ENCODE measurements around the gene SCN5A. TPM values are rescaled to one million over a fixed set of nuclear protein-coding genes. Genes with fewer than 3 reads are reported as not detected.

The SCN5A gene
- polyA plus RNA-seq, 1 donor (not counting 4 experiments of a cell fraction or from before 2014, with no cell fraction given), result 0.26 TPM

- Histone ChIP-seq H3K4me1 (ENCODE audit: control insufficient read depth, extremely low read depth, insufficient read depth, low read length) (peaks cover 13% of the 10 kb centered on the region), H3K27ac (ENCODE audit: control insufficient read depth, insufficient read depth, low read length) (no peak overlapping the region), H3K27me3 (ENCODE audit: control insufficient read depth, extremely low read depth, insufficient read depth, low read length) (peaks cover 10% of the 10 kb centered on the region), H3K9me3 (ENCODE audit: control insufficient read depth, low read depth, low read length) (no peaks in the 10 kb centered on the region), H3K9me1 (ENCODE audit: control insufficient read depth, extremely low read depth, insufficient read depth, low read length) (no peaks in the 10 kb centered on the region), H3K4me3 (ENCODE audit: control insufficient read depth in 2 of 3, extremely low read depth in 1 of 3, insufficient read depth in 2 of 3, low read depth in 1 of 3, low read length in 3 of 3) (no peak overlapping the region), H2AFZ (ENCODE audit: control insufficient read depth, low read length) (peak overlapping the region; percentile 47), H3K79me2 (ENCODE audit: control insufficient read depth, insufficient read depth, low read length) (no peaks in the 10 kb centered on the region), H4K20me1 (ENCODE audit: control insufficient read depth, extremely low read depth, insufficient read depth, low read length) (no peaks in the 10 kb centered on the region), H3K4me2 (ENCODE audit: control insufficient read depth, extremely low read depth, insufficient read depth, low read depth, low read length) (peak overlapping the region; percentile 20), H3K9ac (ENCODE audit: control insufficient read depth, extremely low read depth, insufficient read depth, low read length) (no peak overlapping the region), H3K36me3 (ENCODE audit: control insufficient read depth in 2 of 2, extremely low read depth in 1 of 2, insufficient read depth in 2 of 2, low read length in 2 of 2) (no peaks in the 10 kb centered on the region)
- TF ChIP-seq, protein P1, sequence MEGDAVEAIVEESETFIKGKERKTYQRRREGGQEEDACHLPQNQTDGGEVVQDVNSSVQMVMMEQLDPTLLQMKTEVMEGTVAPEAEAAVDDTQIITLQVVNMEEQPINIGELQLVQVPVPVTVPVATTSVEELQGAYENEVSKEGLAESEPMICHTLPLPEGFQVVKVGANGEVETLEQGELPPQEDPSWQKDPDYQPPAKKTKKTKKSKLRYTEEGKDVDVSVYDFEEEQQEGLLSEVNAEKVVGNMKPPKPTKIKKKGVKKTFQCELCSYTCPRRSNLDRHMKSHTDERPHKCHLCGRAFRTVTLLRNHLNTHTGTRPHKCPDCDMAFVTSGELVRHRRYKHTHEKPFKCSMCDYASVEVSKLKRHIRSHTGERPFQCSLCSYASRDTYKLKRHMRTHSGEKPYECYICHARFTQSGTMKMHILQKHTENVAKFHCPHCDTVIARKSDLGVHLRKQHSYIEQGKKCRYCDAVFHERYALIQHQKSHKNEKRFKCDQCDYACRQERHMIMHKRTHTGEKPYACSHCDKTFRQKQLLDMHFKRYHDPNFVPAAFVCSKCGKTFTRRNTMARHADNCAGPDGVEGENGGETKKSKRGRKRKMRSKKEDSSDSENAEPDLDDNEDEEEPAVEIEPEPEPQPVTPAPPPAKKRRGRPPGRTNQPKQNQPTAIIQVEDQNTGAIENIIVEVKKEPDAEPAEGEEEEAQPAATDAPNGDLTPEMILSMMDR (optimal IDR thresholded peaks at IDR 0.05 in 1 of 3, IDR thresholded peaks at IDR 0.05 in 1 of 3, conservative IDR thresholded peaks at IDR 0.05 in 1 of 3; ENCODE audit: extremely low read depth in 1 of 3, insufficient read depth in 2 of 3, low read length in 3 of 3), result peak; percentile 44 to 70 (median 67)
- no peak for TF ChIP-seq EZH2 (IDR thresholded peaks at IDR 0.05; ENCODE audit: low read length)
- DNase-seq (ENCODE audit: low read depth, low spot score), result no peak
- dilution Hi-C loops (cut with MboI; ENCODE audit: extremely low pct_ligation_motif_present, low sequenced_read_pairs), result no loop called here
- FAIRE-seq, result peak; percentile 60
These were observed 13.1 kb upstream of the SCN5A start for GRCh38 chr3:38662544-38662943.

DNA sequence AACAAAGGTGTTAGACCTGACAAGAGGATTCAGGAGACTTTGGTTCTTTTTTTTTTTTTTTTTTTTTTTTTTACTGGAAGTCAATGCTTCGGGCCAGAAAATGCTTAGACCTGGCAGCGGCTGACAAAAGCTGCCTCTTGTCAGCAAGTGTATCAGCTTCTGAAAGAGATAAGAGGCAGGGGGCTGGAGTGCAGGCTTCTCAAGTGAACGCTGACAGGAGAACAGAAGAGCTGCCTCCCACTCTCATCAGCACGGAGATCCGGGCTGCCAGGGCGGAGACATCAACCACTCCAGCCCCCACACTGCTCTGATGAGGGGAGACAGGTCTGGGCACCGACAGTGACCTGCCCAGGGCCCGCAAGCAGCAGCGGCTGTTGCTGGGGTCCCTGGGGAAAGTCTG, 9.4 kb upstream of the SCN5A start:
- Histone ChIP-seq H3K27ac (ENCODE audit: control insufficient read depth, insufficient read depth, low read length) (no peak overlapping the region), H3K79me2 (ENCODE audit: control insufficient read depth, insufficient read depth, low read length) (no peaks in the 10 kb centered on the region), H3K36me3 (ENCODE audit: control insufficient read depth in 2 of 2, extremely low read depth in 1 of 2, insufficient read depth in 2 of 2, low read length in 2 of 2) (no peaks in the 10 kb centered on the region), H3K9me1 (ENCODE audit: control insufficient read depth, extremely low read depth, insufficient read depth, low read length) (no peaks in the 10 kb centered on the region), H3K27me3 (ENCODE audit: control insufficient read depth, extremely low read depth, insufficient read depth, low read length) (peaks cover 10% of the 10 kb centered on the region), H3K9me3 (ENCODE audit: control insufficient read depth, low read depth, low read length) (no peaks in the 10 kb centered on the region), H3K4me2 (ENCODE audit: control insufficient read depth, extremely low read depth, insufficient read depth, low read depth, low read length) (no peak overlapping the region), H3K9ac (ENCODE audit: control insufficient read depth, extremely low read depth, insufficient read depth, low read length) (no peak overlapping the region), H2AFZ (ENCODE audit: control insufficient read depth, low read length) (no peak overlapping the region), H3K4me1 (ENCODE audit: control insufficient read depth, extremely low read depth, insufficient read depth, low read length) (peaks cover 13% of the 10 kb centered on the region), H4K20me1 (ENCODE audit: control insufficient read depth, extremely low read depth, insufficient read depth, low read length) (no peaks in the 10 kb centered on the region), H3K4me3 (ENCODE audit: control insufficient read depth in 2 of 3, extremely low read depth in 1 of 3, insufficient read depth in 2 of 3, low read depth in 1 of 3, low read length in 3 of 3) (no peak overlapping the region)
- DNase-seq (ENCODE audit: low read depth, low spot score) (no peak), FAIRE-seq (no peak)
- dilution Hi-C loops (cut with MboI; ENCODE audit: extremely low pct_ligation_motif_present, low sequenced_read_pairs), result loop anchor here (10.0 kb wide), 1 partner anchor 144 kb away; no protein-coding TSS in a partner anchor
- TF ChIP-seq, protein P1 (optimal IDR thresholded peaks at IDR 0.05 in 1 of 3, IDR thresholded peaks at IDR 0.05 in 1 of 3, conservative IDR thresholded peaks at IDR 0.05 in 1 of 3; ENCODE audit: extremely low read depth in 1 of 3, insufficient read depth in 2 of 3, low read length in 3 of 3), result no peak
- TF ChIP-seq EZH2 (IDR thresholded peaks at IDR 0.05; ENCODE audit: low read length), result no peak
